NCI-H128 (cell line): ENCODE results near the gene ELOVL6.
"Not testable (repeated sequence)": the region's sequence is repeated elsewhere in the genome, so short reads cannot be mapped to it uniquely, and the experiment has no call there.

Source experiments
- DNase-seq: peaks from one replicate; lab custom pipeline; 2025; ENCODE audit not compliant: unreplicated experiment; lab: John Stamatoyannopoulos, UW

Gene ELOVL6

GRCh38 chr4:110197529-110198042 is 829 bp downstream of the ELOVL6 start:
- no peak for DNase-seq

DNA sequence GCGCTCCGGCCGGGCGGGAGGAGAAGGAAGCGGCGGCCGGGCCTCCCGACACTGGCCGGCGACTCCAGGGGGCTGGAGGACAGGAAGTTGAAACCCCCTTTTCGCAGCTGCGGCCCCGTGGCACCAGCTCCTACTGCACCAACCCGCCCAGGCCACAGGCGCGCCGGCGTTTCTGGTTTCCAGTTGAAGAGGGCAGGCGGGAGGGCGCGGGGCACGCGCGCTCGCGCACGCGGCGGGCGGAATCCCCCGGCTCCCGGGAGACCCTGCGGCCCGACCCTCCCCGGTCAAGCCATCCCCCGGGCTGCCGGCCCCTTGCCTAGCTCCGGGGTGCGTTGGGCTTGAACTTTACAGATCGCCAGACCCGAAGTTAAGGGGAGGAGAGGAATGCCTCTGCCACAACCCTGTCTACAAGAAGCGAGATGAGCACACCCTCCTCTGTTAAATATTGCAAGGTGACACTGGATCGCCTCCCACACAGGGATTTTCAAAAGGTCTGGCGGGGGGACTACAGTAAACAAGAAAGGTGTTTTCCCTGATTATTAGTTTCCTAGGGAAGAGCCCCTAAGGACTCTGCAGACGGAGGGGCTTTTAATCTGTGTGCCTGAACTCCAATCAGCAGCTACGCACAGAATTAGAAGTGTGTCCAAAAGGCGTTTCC is 1.4 kb downstream of the ELOVL6 start:
- no peak for DNase-seq

GRCh38 chr4:110196206-110196870 is 2.1 kb downstream of the ELOVL6 start:
- no peak for DNase-seq

DNA sequence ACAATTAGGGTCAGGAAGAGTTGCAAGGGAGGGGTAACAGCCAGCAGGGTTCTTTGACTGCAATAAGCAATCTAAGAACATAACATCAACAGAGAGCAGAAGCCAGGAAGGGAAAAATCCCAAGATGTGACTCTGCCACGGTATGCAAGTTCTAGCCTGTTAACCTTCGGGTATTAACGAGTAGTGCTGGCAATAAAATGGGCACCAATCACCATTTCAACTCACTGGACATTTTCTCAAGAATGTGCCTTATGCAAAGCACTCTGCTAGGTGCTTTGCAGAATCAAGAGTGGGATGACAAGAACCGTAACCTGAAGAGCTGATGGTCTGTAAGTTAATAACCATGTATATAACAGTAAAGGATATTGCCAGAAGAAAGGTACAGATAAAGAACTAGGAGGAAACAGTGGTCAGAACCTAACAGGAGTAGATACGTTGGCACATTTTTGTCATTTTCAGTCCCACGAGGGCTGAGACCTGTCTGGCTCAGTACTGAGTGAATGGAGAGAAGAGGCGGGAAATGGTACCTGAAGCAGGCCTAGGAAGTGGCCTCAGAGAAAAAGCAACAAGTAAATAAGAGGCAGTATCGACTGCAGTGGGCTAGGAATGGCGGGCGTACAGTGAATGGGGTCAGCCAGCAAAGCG is 2.7 kb downstream of the ELOVL6 start:
- DNase-seq, result no peak

- no peak for DNase-seq
These were observed 4.3 kb downstream of the ELOVL6 start for GRCh38 chr4:110193822-110194761.

GRCh38 chr4:110193287-110193686 is 5.1 kb downstream of the ELOVL6 start:
- DNase-seq, result not testable (repeated sequence)

DNA sequence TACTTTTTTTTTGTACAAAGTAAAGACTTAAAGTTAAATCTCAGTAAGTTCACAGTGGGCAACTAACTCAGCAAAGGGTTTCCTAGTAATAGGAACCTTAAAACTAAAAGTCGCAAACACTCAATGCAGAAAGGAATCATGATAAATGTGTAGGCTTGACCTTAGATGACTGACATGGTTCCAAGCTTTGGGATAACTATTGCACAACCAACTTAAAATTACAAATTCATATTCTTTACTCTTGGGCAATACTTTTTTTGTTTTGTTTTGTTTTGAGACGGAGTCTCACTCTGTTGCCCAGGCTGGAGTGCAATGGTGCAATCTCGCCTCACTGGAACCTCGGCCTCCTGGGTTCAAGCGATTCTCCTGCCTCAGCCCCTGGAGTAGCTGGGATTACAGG is 8.2 kb downstream of the ELOVL6 start:
- DNase-seq, result no peak

DNA sequence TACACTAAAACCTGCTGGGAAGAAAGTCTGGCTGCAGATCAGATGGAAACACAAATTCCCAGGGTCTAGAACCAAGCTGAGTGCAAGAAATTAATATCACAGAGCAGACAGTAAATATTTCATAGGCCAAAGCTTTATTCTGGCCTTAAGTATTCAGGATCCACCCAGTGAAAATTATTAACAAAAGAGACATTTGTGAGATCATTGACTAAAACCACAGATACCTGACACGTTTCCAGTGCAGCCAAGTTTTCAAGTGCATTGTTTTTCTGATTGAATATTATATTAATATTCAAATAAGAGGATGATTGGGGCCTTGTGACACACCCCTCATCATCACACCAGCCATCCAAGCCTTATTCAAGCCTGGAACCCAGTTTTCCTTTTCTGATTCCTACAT is 10.3 kb downstream of the ELOVL6 start:
- no peak for DNase-seq

- DNase-seq, result no peak
These were observed 13.6 kb downstream of the ELOVL6 start for GRCh38 chr4:110184791-110185155.

- no peak for DNase-seq
These were observed 14.2 kb downstream of the ELOVL6 start for GRCh38 chr4:110184140-110184790.

GRCh38 chr4:110183643-110184042 is 14.8 kb downstream of the ELOVL6 start:
- DNase-seq, result no peak

GRCh38 chr4:110183058-110183457 is 15.4 kb downstream of the ELOVL6 start:
- DNase-seq, result no peak

DNA sequence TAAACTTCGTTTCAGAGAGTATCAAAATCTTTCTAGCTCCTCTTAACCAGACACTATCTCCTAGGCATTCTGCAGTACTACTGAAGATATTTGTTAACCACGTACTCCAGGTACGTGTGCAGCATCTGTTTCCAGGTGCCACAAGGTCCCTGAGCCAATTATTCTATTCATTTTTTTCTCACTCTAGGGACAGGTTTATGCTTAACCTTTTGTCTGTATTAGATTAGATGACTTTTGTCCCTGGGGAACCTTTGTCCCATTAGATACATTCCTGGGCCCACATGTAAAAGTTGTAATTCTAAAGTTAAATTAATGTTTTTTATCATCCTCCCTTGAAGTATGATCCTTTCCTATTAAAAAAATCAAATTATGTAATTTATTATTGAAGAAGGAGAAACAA is 16.5 kb downstream of the ELOVL6 start:
- DNase-seq, result no peak

DNA sequence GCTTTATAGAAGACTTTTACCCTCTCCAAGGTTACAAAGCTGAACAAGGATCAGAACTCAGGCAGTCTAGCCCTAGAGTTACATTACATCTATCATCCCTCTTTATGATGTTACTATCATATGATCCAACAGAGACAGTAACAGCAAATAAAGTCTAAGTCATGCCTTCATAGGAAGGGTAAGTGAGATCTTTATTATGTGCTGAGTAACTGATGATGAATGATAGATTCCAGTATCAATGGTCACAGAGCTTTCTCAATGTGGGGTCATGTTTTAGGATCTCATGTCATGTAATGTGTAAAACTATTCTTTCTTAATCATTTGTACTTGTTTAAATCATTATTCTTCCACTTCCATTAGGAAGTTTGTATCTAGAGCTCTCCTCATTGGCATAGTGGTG is 22.8 kb downstream of the ELOVL6 start:
- no peak for DNase-seq

- no peak for DNase-seq
These were observed 25.4 kb downstream of the ELOVL6 start for GRCh38 chr4:110172972-110173371.

GRCh38 chr4:110171971-110172370 is 26.4 kb downstream of the ELOVL6 start:
- no peak for DNase-seq

DNA sequence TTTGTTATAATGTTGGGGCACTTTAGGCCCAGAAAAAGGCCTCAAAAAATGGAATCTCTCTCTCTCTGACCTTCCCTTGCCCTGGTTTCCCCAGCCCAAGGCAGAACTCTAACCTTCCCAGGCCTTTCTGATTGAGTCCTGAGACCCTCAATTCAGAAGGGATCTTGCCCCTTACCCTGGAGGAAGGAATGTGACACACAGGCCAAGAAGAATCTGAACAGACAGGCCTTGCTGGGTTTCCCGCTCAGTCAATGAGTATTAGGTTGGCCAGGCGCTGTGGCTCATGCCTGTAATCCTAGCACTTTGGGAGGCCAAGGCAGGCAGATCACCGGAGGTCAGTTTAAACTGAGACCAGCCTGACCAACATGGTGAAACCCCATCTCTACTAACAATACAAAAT is 27.6 kb downstream of the ELOVL6 start:
- DNase-seq, result no peak

DNA sequence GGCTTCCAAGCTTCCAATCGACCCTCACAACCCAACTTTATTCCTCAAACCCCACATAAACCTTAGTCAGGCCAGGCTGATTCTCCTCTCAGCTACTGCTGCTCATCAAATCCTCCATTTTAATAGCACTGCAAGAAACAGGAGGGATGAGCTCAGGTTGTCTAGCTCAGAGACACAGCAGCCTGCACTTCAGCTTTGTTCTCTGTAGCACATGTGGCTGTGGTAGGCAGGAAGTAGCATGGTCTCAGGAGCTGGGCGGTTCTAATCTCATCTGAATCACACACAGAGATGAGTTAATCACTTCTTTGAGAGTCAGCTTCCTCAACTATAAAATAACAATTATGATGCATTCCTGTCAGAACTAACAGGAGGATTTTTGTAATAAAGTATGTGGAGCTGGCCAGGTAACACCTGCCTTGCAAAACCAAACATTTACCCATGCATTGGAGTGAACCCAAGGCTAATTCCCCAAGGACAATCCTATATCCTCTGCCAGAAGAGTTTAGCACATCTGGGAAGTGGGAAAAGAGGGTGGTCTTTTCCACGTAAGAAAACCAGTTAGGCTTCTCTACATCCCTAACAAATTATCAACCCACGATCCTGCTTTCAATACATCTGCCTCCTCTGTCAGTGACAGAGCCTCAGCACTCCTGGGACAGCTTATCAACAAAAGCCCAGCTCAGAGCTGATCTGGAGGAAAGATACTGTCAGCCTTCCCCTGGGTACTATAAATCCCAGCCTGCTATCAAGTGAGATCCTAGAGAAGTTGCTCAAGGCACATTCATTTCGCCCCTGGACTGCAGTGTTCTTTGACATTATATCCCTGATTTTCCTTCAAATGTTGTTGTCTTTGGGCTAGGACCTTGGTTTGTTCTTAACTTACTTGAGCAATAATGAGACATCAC is 32.8 kb downstream of the ELOVL6 start:
- DNase-seq, result no peak

- DNase-seq, result no peak
These were observed 33.6 kb downstream of the ELOVL6 start for GRCh38 chr4:110164856-110165255.

DNA sequence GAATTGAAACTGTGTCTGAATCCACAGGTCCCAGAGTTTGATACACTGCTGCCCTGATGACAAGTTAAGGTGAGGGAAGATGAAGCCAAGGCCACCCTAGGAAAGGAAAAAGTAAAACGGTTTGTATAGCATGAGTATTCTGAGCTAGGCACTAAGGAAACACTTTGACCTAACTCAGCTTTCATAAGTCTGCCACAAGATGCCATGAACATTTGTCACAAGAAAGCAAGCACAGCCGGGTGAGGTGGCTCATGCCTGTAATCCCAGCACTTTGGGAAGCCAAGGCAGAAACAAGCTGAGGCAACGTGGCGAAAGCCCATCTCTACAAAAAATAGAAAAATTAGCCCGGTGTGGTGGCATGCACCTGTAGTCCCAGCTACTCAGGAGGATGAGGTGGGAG is 34.2 kb downstream of the ELOVL6 start:
- DNase-seq, result no peak
